HepG2 (cell line): ENCODE results near the gene PIMREG. TPM values are rescaled to one million over a fixed set of nuclear protein-coding genes. Genes with fewer than 3 reads are reported as not detected.
A peak's percentile ranks its signal among the peaks of the same experiment; 100 is the strongest.

Experiments used
- ATAD3A ChIP-seq: sonication (generic); formaldehyde crosslinking; IDR thresholded peaks from 2 replicates; pipeline ENCODE4 v1.4.0; 2020; ENCODE audit warnings: missing genetic modification reagents
- CBFB ChIP-seq: sonication (generic); formaldehyde crosslinking; IDR thresholded peaks from 2 replicates; pipeline ENCODE4 v1.4.0; 2020; ENCODE audit warnings: missing genetic modification reagents
- DR1 ChIP-seq: sonication (generic); formaldehyde crosslinking; IDR thresholded peaks from 2 replicates; pipeline ENCODE4 v1.8.0; 2021; ENCODE audit warnings: mild to moderate bottlenecking, missing genetic modification reagents, inconsistent platforms
- EP300 ChIP-seq, 3 experiments: sonication (generic) in 1 of 3; formaldehyde crosslinking in 1 of 3; IDR thresholded peaks; 2 replicates each; pipeline versions ENCODE4 v1.5.1 to v1.6.1; 2011 to 2020; ENCODE audit warnings: low read depth in 2 of 3, low read length in 2 of 3, borderline replicate concordance in 1 of 3, improper control_type of control experiment in 1 of 3, mild to moderate bottlenecking in 1 of 3, missing genetic modification reagents in 1 of 3, moderate library complexity in 1 of 3
- GPN1 ChIP-seq: sonication (generic); formaldehyde crosslinking; IDR thresholded peaks from 2 replicates; pipeline ENCODE4 v1.5.1; 2020; ENCODE audit warnings: missing genetic modification reagents, borderline replicate concordance
- HNRNPLL ChIP-seq: fragments of 200-400 bp; formaldehyde crosslinking; IDR thresholded peaks from 2 replicates; pipeline ENCODE4 v1.6.1; 2017; ENCODE audit warnings: mild to moderate bottlenecking, low read depth, low read length; ENCODE audit not compliant: poor library complexity, severe bottlenecking
- HNRNPUL1 ChIP-seq: fragments of 200-400 bp; formaldehyde crosslinking; IDR thresholded peaks from 2 replicates; pipeline ENCODE4 v1.6.1; 2017; ENCODE audit warnings: low read depth, mild to moderate bottlenecking, low read length, moderate library complexity
- MXI1 ChIP-seq: IDR thresholded peaks from 3 replicates; pipeline ENCODE4 v1.6.1; 2012; ENCODE audit warnings: low read depth, low read length, inconsistent platforms, borderline replicate concordance
- NR2C2 ChIP-seq: sonication (generic); formaldehyde crosslinking; IDR thresholded peaks from 2 replicates; pipeline ENCODE4 v1.4.0; 2020; ENCODE audit warnings: missing genetic modification reagents, mild to moderate bottlenecking, moderate library complexity, borderline replicate concordance
- SMAD1 ChIP-seq: sonication (generic); formaldehyde crosslinking; IDR thresholded peaks from 2 replicates; pipeline ENCODE4 v1.4.0; 2020; ENCODE audit warnings: missing genetic modification reagents, low read depth, mild to moderate bottlenecking, borderline replicate concordance
- SNAI1 ChIP-seq: sonication (generic); formaldehyde crosslinking; IDR thresholded peaks from 2 replicates; pipeline ENCODE4 v1.5.0; 2020; ENCODE audit warnings: mild to moderate bottlenecking, missing genetic modification reagents, borderline replicate concordance
- ZNF138 ChIP-seq: sonication (generic); formaldehyde crosslinking; IDR thresholded peaks from 2 replicates; pipeline ENCODE4 v1.5.0; 2020; ENCODE audit warnings: mild to moderate bottlenecking, low read depth, missing genetic modification reagents
- ZNF224 ChIP-seq: sonication (generic); formaldehyde crosslinking; IDR thresholded peaks from 2 replicates; pipeline ENCODE4 v1.5.0; 2020; ENCODE audit warnings: mild to moderate bottlenecking, missing genetic modification reagents
- ZNF225 ChIP-seq: sonication (generic); formaldehyde crosslinking; IDR thresholded peaks from 2 replicates; pipeline ENCODE4 v1.4.0; 2020; ENCODE audit warnings: mild to moderate bottlenecking, missing genetic modification reagents
- ZNF549 ChIP-seq: sonication (generic); formaldehyde crosslinking; IDR thresholded peaks from 2 replicates; pipeline ENCODE4 v1.5.0; 2020; ENCODE audit warnings: missing genetic modification reagents
- ZNF564 ChIP-seq: sonication (generic); formaldehyde crosslinking; IDR thresholded peaks from 2 replicates; pipeline ENCODE4 v1.8.1; 2023; ENCODE audit warnings: mild to moderate bottlenecking, missing genetic modification reagents
- ZNF768 ChIP-seq: sonication (generic); formaldehyde crosslinking; IDR thresholded peaks from 2 replicates; pipeline ENCODE4 v1.4.0; 2020; ENCODE audit warnings: missing genetic modification reagents
- polyA plus RNA-seq, 8 experiments: library from polyadenylated mRNA; depleted of rRNA in 3 of 8; stranded (reverse) in 7 of 8; unstranded in 1 of 8; fragments of >200 nt; fragmentation: Illumina TruSeq in 4 of 8; extraction: Trizol in 4 of 8; gene quantifications; 2 replicates each; pipeline versions ENCODE4 v1.2.1 to v1.2.3, GENCODE V29; 2011 to 2016; ENCODE audit warnings: low read depth in 4 of 8, missing spikeins in 1 of 8, mixed read lengths in 1 of 8; ENCODE audit not compliant: insufficient read depth in 1 of 8
- total RNA-seq, 5 experiments: library from RNA; depleted of rRNA; stranded (reverse); fragments of >200 nt; fragmentation: Illumina TruSeq; extraction: Trizol; gene quantifications; 2 replicates each; pipeline ENCODE4 v1.2.3, GENCODE V29; 2016; ENCODE audit warnings: low read depth in 1 of 5
- TF ChIP-seq, protein P1 (sequence below): sonication (generic); formaldehyde crosslinking; IDR thresholded peaks from 2 replicates; pipeline ENCODE4 v1.5.0; 2020; ENCODE audit warnings: missing genetic modification reagents
- TF ChIP-seq, protein P2 (sequence below): IDR thresholded peaks from 2 replicates; pipeline ENCODE4 v1.6.1; 2016; ENCODE audit warnings: missing biosample characterization, missing genetic modification reagents, low read depth
- TF ChIP-seq, protein P3 (sequence below): IDR thresholded peaks from 2 replicates; pipeline ENCODE4 v1.6.1; 2012; ENCODE audit warnings: inconsistent platforms
- TF ChIP-seq, protein P4 (sequence below): sonication (generic); formaldehyde crosslinking; IDR thresholded peaks from 2 replicates; pipeline ENCODE4 v1.4.0; 2020; ENCODE audit warnings: missing genetic modification reagents

Gene PIMREG
- total and polyA plus RNA-seq, 2 of the 13 experiments (the other 11 are each of a cell fraction or from before 2014, with no cell fraction given) = 15.6 to 30.3 TPM

DNA sequence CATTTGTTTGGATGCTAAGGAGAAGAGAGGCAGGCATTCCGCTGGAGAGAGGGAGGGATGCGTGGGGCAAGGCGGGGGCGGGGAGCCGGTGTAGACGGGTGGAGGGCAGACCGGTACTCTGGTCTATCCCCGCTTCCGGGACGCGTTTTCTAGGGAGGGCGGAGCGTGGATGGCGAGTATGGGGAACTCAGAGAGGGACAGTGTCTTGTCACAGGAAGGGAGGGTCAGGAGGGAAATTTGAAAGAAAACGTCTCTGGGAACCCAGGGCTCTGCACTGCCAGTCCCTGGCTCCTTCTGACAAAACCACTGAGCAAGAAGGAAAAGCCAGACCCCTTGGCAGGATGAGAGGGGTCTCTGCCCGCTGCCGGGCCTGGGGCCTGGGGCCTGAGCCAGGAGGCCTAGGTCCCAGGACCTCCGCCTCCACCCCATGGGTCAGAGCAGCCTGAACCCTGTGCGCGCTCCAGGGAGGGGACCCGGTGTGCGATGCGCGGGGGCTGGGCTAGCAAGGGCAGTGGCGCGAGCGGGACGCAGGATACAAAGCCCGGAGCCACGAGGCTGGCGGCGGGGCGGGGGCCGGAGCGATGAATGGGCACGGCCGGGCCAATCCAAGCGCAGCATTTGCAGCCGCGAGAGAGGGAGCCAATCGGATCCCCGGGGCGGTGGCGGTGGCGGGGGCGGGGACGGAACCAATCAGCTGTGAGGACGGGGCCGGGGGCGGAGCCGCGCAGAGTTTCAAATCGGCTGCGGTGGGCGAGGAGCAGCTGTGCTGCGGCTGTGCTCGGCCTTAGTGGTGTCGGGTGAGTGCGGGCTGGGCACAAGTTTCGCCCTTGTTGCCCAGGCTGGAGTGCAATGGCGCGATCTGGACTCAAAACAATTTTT is at the start of gene PIMREG (continued):
- TF ChIP-seq, protein P1, sequence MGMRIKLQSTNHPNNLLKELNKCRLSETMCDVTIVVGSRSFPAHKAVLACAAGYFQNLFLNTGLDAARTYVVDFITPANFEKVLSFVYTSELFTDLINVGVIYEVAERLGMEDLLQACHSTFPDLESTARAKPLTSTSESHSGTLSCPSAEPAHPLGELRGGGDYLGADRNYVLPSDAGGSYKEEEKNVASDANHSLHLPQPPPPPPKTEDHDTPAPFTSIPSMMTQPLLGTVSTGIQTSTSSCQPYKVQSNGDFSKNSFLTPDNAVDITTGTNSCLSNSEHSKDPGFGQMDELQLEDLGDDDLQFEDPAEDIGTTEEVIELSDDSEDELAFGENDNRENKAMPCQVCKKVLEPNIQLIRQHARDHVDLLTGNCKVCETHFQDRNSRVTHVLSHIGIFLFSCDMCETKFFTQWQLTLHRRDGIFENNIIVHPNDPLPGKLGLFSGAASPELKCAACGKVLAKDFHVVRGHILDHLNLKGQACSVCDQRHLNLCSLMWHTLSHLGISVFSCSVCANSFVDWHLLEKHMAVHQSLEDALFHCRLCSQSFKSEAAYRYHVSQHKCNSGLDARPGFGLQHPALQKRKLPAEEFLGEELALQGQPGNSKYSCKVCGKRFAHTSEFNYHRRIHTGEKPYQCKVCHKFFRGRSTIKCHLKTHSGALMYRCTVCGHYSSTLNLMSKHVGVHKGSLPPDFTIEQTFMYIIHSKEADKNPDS (CRISPR knock-in tag) = no peak
- TF ChIP-seq ATAD3A (CRISPR knock-in tag) = no peak
- peak; percentile 27; the same call in 1 of the 2 replicates for TF ChIP-seq CBFB (CRISPR knock-in tag)
- no peak for TF ChIP-seq GPN1
- no peak for TF ChIP-seq ZNF549
- TF ChIP-seq HNRNPLL = peak; percentile 69
- TF ChIP-seq, protein P2, sequence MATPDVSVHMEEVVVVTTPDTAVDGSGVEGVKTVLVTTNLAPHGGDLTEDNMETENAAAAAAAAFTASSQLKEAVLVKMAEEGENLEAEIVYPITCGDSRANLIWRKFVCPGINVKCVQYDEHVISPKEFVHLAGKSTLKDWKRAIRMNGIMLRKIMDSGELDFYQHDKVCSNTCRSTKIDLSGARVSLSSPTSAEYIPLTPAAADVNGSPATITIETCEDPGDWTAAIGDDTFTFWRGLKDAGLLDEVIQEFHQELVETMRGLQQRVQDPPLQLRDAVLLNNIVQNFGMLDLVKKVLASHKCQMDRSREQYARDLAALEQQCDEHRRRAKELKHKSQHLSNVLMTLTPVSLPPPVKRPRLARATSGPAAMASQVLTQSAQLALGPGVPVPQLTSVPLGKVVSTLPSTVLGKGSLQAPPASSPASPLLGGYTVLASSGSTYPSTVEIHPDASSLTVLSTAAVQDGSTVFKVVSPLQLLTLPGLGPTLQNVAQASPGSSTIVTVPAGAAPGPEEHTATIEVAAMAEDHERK (CRISPR knock-in tag) = no peak
- TF ChIP-seq ZNF225 (CRISPR knock-in tag) = no peak
- peak; percentile 52 for TF ChIP-seq NR2C2 (CRISPR knock-in tag)
- TF ChIP-seq ZNF768 (CRISPR knock-in tag) = peak; percentile 49; the same call in 1 of the 2 replicates
- TF ChIP-seq MXI1 = peak; percentile 89
- TF ChIP-seq ZNF138 (CRISPR knock-in tag) = no peak
- TF ChIP-seq, protein P3, sequence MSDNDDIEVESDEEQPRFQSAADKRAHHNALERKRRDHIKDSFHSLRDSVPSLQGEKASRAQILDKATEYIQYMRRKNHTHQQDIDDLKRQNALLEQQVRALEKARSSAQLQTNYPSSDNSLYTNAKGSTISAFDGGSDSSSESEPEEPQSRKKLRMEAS = peak; percentile 98
- 0 out of 2 replicates have a peak, but pooled peaks have one; percentile 48 for TF ChIP-seq ZNF564
- TF ChIP-seq ZNF224 (CRISPR knock-in tag) = no peak
- peak; percentile 75; the same call in 1 of the 2 replicates for TF ChIP-seq SMAD1 (CRISPR knock-in tag)
- no peak for TF ChIP-seq SNAI1 (CRISPR knock-in tag)
- no peak for TF ChIP-seq HNRNPUL1
- TF ChIP-seq, protein P4, sequence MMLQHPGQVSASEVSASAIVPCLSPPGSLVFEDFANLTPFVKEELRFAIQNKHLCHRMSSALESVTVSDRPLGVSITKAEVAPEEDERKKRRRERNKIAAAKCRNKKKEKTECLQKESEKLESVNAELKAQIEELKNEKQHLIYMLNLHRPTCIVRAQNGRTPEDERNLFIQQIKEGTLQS (CRISPR knock-in tag) = no peak; the same call in 1 of the 2 replicates
- TF ChIP-seq EP300 (IDR thresholded peaks at IDR 0.05; ENCODE audit: low read depth in 2 of 2, low read length in 2 of 2) = no peak
- peak; percentile 10; the same call in 1 of the 2 replicates for TF ChIP-seq EP300 (CRISPR knock-in tag; IDR thresholded peaks at IDR 0.05; ENCODE audit: borderline replicate concordance)
- TF ChIP-seq DR1 = peak; percentile 38
